Mucosa of rectum (tissue), 2 donors: ENCODE data around the gene NBPF26.
A peak's percentile ranks its signal among the peaks of the same experiment; 100 is the strongest.
"Not testable (repeated sequence)": the region's sequence is repeated elsewhere in the genome, so short reads cannot be mapped to it uniquely, and the experiment has no call there.

ENCODE experiments used
- H3K27ac ChIP-seq, 2 donors: one replicate each; pipeline ENCODE4 v1.7.0; 2013; ENCODE audit warnings: inconsistent platforms in 2 of 2, low read depth in 2 of 2, low read length in 2 of 2
- H3K27me3 ChIP-seq, 2 donors: one replicate each; pipeline ENCODE4 v1.7.0; 2013; ENCODE audit warnings: low read length in 2 of 2; ENCODE audit not compliant: control insufficient read depth in 2 of 2, insufficient read depth in 2 of 2
- H3K36me3 ChIP-seq, 2 donors: one replicate each; pipeline ENCODE4 v1.7.0; 2013; ENCODE audit warnings: low read length in 2 of 2; ENCODE audit not compliant: control insufficient read depth in 2 of 2, insufficient read depth in 2 of 2
- H3K4me1 ChIP-seq, 2 donors: one replicate each; pipeline ENCODE4 v1.7.0; 2013; ENCODE audit warnings: low read length in 2 of 2, mild to moderate bottlenecking in 1 of 2; ENCODE audit not compliant: control insufficient read depth in 2 of 2, insufficient read depth in 2 of 2
- H3K4me3 ChIP-seq, 2 donors: one replicate each; pipeline ENCODE4 v1.7.0; 2013; ENCODE audit warnings: low read length in 2 of 2
- H3K9ac ChIP-seq, 2 donors: one replicate each; pipeline ENCODE4 v1.7.0; 2013; ENCODE audit warnings: low read length in 2 of 2, low read depth in 1 of 2, mild to moderate bottlenecking in 1 of 2
- H3K9me3 ChIP-seq, 2 donors: one replicate each; pipeline ENCODE4 v1.7.0; 2013; ENCODE audit warnings: low read length in 2 of 2; ENCODE audit not compliant: control insufficient read depth in 2 of 2
- donor health status: healthy.
- donor health status: Normal muscosa, but diverticular disease.

The NBPF26 gene

DNA sequence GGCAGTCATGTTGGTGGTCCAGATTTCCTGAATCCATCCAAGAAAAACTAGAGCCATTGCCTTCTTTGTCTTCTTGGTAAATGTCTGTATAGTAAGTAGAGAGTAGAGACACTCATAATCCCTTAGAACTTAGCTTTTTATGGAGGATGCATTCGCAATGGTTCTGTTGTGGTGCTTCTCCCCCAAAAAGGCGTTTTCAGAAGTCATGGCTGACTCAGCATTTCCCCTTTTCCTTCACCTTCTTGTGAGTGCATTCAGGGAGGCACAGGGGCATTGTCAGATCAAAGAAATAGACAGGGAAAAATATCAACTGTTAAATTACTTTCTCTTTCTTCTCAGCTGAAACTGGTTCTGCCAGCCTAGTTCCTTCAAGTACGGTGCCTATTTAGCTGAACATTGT lies 45.3 kb downstream of the NBPF26 start:
- not testable (repeated sequence) for H3K4me3 ChIP-seq, H3K27me3 ChIP-seq, H3K4me1 ChIP-seq, H3K9ac ChIP-seq, H3K36me3 ChIP-seq, H3K27ac ChIP-seq, H3K9me3 ChIP-seq

DNA sequence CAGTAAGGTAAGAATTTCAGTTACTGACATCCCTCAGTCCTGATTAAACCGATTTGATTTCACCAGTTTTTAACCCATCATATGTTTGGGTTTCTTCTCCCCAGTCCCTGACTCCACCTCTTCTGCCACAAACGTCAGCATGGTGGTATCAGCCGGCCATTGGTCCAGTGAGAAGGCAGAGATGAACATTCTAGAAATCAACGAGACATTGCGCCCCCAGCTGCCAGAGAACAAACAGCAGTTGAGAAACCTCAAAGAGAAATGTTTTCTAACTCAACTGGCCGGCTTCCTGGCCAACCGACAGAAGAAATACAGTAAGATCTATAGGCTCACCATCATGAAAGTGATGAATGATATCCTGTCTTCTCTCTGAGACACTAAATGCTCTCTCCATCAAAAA lies 81.7 kb downstream of the NBPF26 start:
- H3K27ac ChIP-seq, H3K4me1 ChIP-seq, H3K27me3 ChIP-seq, H3K9me3 ChIP-seq, H3K4me3 ChIP-seq, H3K9ac ChIP-seq, H3K36me3 ChIP-seq: not testable (repeated sequence)

DNA sequence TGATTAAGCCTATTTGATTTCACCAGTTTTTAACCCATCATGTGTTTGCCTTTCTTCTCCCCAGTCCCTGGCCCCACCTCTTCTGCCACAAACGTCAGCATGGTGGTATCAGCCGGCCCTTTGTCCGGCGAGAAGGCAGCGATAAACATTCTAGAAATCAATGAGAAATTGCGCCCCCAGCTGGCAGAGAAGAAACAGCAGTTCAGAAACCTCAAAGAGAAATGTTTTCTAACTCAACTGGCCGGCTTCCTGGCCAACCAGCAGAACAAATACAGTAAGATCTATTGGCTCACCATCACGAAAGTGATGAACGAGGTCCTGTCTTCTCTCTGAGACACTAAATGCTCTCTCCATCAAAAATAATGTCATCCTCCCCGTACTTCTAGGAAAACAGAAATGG lies 88.1 kb downstream of the NBPF26 start:
- H3K4me1 ChIP-seq, H3K9ac ChIP-seq, H3K27ac ChIP-seq, H3K9me3 ChIP-seq, H3K27me3 ChIP-seq, H3K36me3 ChIP-seq, H3K4me3 ChIP-seq: not testable (repeated sequence)

DNA sequence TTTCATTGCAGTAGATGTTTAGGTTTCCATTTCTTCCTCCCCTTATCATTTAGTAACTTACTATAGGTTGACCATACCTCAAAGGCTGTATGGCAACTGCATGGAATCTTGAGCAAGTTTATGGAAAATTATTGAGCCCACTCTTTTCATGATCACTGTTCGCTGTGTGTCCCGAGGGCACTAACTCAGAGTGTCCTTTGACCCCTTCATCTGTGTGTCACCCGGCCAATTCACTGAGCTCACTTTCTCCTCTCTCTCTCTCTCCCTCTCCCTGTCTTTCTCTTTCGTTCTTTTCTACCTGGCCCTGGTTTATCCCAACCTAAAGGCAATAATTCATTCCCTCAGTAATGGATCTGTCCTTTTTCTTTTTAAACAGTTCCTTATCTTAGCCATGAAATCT lies 101.3 kb downstream of the NBPF26 start:
- not testable (repeated sequence) for H3K9ac ChIP-seq, H3K36me3 ChIP-seq, H3K4me3 ChIP-seq, H3K27ac ChIP-seq, H3K27me3 ChIP-seq, H3K9me3 ChIP-seq, H3K4me1 ChIP-seq

DNA sequence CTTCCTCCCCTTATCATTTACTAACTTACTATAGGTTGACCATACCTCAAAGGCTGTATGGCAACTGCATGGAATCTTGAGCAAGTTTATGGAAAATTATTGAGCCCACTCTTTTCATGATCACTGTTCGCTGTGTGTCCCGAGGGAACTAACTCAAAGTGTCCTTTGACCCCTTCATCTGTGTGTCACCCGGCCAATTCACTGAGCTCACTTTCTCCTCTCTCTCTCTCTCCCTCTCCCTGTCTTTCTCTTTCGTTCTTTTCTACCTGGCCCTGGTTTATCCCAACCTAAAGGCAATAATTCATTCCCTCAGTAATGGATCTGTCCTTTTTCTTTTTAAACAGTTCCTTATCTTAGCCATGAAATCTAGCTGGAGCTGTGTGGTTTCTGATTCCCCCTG lies 102.9 kb downstream of the NBPF26 start:
- not testable (repeated sequence) for H3K9ac ChIP-seq, H3K4me3 ChIP-seq, H3K4me1 ChIP-seq, H3K27ac ChIP-seq, H3K27me3 ChIP-seq, H3K9me3 ChIP-seq, H3K36me3 ChIP-seq

DNA sequence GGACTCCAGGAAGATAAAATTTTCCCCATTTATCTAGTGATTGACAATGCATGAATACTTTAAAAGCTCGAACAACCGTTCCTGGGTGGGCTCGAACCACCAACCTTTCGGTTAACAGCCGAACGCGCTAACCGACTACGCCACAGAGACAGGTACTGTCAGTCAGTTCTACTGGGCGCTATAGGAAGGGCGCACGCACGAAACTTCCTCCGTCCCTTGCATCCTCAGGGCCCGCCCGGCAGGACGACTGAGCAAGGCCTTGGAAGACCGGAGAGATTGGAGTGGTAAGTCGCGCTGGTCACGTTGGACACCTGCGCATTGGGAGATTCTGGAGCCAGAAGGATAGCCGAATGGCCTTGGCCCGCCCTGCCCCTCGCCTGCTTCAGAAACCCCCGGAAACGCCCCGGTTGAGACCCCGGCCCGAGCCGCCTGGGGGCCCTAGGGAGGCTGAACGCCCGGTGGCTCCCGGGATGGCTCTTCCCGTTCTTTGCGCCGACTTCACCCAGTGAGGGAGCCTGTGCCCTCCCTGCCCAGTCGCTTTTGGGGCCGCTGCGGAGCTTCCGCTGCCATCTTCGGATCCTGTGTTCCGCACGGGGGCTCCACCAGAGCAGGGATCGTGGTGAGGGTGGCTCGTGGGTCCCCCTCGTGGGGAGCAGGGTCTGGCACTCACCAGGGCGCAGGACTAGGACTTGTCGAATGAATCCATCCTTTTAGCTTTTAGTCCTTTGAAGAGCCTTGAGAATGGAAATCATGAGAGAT lies 120.6 kb downstream of the NBPF26 start:
- H3K4me1 ChIP-seq, H3K27me3 ChIP-seq, H3K36me3 ChIP-seq, H3K9me3 ChIP-seq: not testable (repeated sequence)
- H3K27ac ChIP-seq: peak overlapping the region; percentile 65 to 68
- H3K4me3 ChIP-seq: peak overlapping the region; percentile 71 to 72
- H3K9ac ChIP-seq: peak overlapping the region; percentile 52 to 65

DNA sequence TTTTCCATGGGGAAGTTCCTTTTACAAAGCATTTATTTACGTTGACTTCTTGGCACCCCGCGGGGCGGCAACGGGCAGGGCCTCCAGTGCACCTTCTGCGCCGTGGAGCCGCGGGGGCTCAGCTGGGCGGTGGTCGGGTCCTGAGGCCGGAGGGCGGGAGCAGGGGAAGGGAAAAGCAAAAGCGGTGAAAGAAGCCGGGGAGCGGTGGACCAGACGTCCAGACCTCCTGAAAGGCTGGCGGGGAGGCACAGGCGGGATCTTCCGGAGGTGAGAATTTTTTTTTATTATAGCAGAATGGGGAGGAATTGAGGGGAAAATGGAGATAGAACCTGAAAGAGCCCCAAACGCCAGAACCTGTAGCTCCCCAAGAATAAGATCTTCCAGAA lies 121.2 kb downstream of the NBPF26 start:
- peak overlapping the region in 1 of 2 donors; percentile 72 for H3K4me3 ChIP-seq
- H3K27ac ChIP-seq: not testable (repeated sequence)

DNA sequence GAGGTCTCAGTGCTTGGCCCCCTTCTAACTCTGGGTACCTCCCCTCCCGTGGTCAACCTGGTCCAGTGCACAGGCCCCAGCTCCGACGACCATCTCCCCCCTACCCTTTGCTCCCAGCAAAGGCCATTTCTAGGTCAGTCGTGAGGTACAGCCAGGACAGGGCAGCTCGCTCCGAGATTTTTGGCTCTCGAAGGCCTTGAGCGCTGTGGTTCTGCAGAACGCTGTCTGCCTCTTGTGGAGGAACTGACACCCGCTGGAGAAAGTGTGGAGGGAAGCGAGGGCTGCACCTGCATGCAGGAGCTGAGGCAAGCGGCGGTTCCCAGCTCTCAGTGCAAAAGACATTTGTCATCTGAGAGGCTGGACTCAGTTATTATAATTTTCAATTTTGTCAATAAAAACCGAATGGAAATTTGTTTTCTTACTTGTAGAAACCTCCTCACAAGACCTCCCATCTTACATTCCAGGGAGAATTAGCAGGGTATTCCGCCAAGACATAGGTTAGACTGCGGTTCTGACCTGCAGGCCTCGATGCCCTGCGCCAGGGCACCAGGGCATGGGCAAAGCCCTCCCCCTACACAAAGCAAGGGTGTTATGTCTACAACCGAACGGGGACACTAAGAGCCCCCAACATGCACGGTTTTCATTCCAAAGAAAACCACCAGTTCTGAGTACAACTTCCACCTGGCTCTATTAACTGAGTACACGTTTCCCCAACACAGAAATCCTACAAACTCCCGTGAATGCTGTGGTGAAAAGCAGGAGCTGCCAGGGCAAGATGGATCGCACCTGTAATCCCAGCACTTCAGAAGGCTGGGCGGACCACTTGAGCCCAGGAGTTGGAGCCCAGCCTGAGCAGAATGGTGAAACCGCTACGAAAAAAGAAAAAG lies 125.9 kb downstream of the NBPF26 start:
- Histone ChIP-seq H3K4me3 (peak overlapping the region; percentile 50 to 74), H3K27ac (peak overlapping the region; percentile 81 to 84), H3K9ac (peak overlapping the region; percentile 60 to 66)
- H3K4me1 ChIP-seq, H3K9me3 ChIP-seq, H3K36me3 ChIP-seq, H3K27me3 ChIP-seq: not testable (repeated sequence)

More for the DNA sequence above, 121.2 kb downstream of the NBPF26 start:
- H3K27me3 ChIP-seq, H3K9me3 ChIP-seq, H3K4me1 ChIP-seq, H3K36me3 ChIP-seq, H3K9ac ChIP-seq: not testable (repeated sequence)

DNA sequence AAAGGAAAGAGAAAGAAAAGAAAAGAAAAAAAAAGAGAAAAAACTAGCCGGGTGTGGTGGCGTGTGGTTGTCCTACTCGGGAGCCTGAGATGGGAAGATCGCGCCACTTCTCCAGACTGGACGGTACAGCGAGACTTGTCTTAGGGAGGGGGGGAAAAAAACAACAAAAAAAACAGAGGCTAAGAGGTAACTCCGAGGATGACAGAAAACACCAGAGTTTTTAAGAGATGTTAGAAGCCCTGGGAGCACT lies 126.5 kb downstream of the NBPF26 start:
- H3K27me3 ChIP-seq, H3K9me3 ChIP-seq, H3K4me1 ChIP-seq, H3K36me3 ChIP-seq: not testable (repeated sequence)
- Histone ChIP-seq H3K4me3 (peak overlapping the region; percentile 50 to 74), H3K27ac (peak overlapping the region; percentile 81 to 84), H3K9ac (peak overlapping the region; percentile 60 to 66)

DNA sequence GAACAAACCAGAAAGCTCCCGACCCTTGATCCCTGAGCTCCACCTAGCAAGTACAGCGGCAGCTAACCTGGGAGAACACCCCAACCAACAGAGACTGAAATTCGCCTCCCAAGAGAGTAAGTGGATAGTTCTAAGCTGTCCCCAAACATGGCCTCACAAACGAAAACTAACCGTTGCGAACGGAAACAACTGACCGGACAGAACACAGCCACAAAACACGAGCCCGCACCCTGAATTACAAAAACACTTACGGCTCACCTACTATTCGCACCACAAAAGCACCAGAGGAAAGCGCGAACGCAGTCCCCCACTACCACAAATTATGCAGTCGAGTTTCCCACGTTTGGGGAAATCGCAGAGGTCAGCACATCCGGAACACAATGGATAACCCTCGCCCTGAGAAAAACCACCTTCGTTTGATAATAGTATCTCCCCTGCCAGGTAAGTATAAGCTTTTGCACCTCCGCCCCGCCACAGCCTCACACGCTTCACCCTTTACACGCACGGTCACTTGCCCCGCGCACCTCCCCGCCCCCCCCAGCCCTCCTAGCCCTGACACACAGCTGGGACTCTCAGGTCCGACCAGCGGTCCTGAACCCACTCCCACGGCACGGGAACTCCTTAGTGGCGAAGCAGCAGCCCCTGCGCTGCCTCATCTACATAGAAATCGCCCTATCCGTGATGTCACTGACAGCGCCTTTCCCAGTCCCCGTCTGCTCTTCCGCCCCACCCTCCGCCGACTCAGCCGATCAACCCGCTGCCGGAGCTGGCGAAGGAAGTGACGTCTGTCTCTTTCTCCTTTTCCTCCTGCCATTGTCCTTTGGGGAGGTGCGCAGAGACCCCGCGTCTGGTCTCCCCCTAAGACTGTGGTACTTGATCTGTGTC lies 127.0 kb downstream of the NBPF26 start:
- H3K27ac ChIP-seq: peak overlapping the region; percentile 81 to 84
- not testable (repeated sequence) for H3K36me3 ChIP-seq, H3K27me3 ChIP-seq, H3K4me1 ChIP-seq, H3K9me3 ChIP-seq
- peak overlapping the region; percentile 66 to 70 for H3K9ac ChIP-seq
- H3K4me3 ChIP-seq: peak overlapping the region; percentile 59 to 74
